Tibial nerve (tissue), 4 donors: Measurements from ENCODE around the gene IQCC.
"Not testable (repeated sequence)": the region's sequence is repeated elsewhere in the genome, so short reads cannot be mapped to it uniquely, and the experiment has no call there.

ENCODE experiments used
- CTCF ChIP-seq, 5 experiments: fragments of 200-600 bp in 3 of 5; fragments of 450-650 bp in 2 of 5; sonication (generic) in 3 of 5; IDR thresholded peaks; one replicate each; pipeline ENCODE4 v1.5.1; 2016 to 2019; ENCODE audit warnings: antibody characterized with exemption in 5 of 5, mild to moderate bottlenecking in 3 of 5, moderate library complexity in 2 of 5
- EP300 ChIP-seq, 2 donors: sonication (generic); formaldehyde crosslinking; IDR thresholded peaks; one replicate each; pipeline ENCODE4 v1.6.1; 2017; ENCODE audit warnings: antibody characterized with exemption in 2 of 2, mild to moderate bottlenecking in 1 of 2
- POLR2A ChIP-seq, 2 donors: fragments of 450-650 bp; IDR thresholded peaks; one replicate each; pipeline ENCODE4 v1.6.1; 2017; ENCODE audit warnings: antibody characterized with exemption in 2 of 2, mild to moderate bottlenecking in 2 of 2, moderate library complexity in 2 of 2

GRCh38 chr1:32165633-32166032 is 39.8 kb upstream of the IQCC start:
- not testable (repeated sequence) for TF ChIP-seq CTCF, EP300, POLR2A (IDR thresholded peaks at IDR 0.05)
